Prostate gland (tissue), 2 donors: ENCODE results near the gene COL4A2.

Source experiments
- CTCF ChIP-seq, 4 experiments: fragments of 200-600 bp in 2 of 4; fragments of 450-650 bp in 2 of 4; sonication (generic) in 2 of 4; IDR thresholded peaks; 1 replicate in 3 of 4; 2 replicates in 1 of 4; pipeline ENCODE4 v1.5.1; 2016 to 2019; ENCODE audit warnings: antibody characterized with exemption in 4 of 4, mild to moderate bottlenecking in 2 of 4, moderate library complexity in 2 of 4
- POLR2A ChIP-seq: fragments of 450-650 bp; IDR thresholded peaks from one replicate; pipeline ENCODE4 v1.6.1; 2016; ENCODE audit warnings: antibody characterized with exemption, mild to moderate bottlenecking
- POLR2AphosphoS5 ChIP-seq: sonication (generic); formaldehyde crosslinking; IDR thresholded peaks from one replicate; pipeline ENCODE4 v1.6.1; 2017; ENCODE audit warnings: antibody characterized with exemption

GRCh38 chr13:110519506-110519905 is 212.4 kb downstream of the COL4A2 start:
- TF ChIP-seq CTCF (IDR thresholded peaks at IDR 0.05) (no peak), POLR2A (no peak), POLR2AphosphoS5 (no peak)
